Activated CD4-positive, alpha-beta T cell treated with anti-CD3 and anti-CD28 coated beads, Interleukin-2, amount 50 U/mL, for 1 hour (primary cell): ENCODE measurements around the gene AKAP17A.
"Not testable (repeated sequence)": the region's sequence is repeated elsewhere in the genome, so short reads cannot be mapped to it uniquely, and the experiment has no call there.

Experiments
- DNase-seq: peaks from one replicate; pipeline ENCODE4 v3.0.0-alpha.2; 2020

Gene AKAP17A, protein sequence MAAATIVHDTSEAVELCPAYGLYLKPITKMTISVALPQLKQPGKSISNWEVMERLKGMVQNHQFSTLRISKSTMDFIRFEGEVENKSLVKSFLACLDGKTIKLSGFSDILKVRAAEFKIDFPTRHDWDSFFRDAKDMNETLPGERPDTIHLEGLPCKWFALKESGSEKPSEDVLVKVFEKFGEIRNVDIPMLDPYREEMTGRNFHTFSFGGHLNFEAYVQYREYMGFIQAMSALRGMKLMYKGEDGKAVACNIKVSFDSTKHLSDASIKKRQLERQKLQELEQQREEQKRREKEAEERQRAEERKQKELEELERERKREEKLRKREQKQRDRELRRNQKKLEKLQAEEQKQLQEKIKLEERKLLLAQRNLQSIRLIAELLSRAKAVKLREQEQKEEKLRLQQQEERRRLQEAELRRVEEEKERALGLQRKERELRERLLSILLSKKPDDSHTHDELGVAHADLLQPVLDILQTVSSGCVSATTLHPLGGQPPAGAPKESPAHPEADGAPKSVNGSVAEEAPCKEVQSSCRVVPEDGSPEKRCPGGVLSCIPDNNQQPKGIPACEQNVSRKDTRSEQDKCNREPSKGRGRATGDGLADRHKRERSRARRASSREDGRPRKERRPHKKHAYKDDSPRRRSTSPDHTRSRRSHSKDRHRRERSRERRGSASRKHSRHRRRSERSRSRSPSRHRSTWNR

DNA sequence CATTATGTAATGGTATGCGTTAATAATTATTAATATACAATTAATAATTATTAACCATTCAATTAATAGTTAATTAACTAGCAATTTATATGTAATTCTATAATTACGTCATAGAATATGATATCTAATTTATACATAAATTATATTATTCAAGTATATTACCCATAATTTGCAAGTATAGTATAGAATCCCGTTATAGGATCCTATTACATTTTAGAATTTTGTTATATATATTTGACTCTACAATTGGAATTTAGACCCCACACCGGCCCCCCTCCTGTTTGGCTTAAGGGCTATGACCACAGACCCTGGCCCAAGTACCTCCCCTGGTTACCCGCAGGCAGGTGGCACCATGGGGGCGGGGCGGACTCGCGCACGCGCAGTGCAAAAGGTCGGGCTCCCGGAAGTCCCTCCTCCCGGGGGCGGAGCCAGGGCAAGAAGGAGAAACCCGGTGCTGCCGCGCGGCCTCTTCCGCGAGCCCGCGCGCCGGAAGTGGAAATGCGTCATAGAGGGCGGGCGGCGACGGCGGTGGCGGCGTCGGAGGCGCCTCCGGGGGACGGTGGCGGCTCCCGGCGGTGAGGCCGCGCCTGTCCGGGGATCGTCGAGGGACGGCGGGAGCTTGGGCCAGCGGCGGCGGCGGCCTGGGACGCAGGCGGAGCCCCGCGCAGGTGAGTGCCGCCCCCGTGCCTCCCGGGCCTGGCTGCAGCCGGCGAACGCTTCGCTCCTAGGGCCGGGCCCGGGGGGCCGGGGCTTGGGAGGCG is at the start of gene AKAP17A:
TSS of gene AKAP17A (plus strand) at position 503 of the 761 bp plus-strand sequence. CDS start 1,859 bp downstream, outside the sequence.
- DNase-seq: peak; percentile 98

DNA sequence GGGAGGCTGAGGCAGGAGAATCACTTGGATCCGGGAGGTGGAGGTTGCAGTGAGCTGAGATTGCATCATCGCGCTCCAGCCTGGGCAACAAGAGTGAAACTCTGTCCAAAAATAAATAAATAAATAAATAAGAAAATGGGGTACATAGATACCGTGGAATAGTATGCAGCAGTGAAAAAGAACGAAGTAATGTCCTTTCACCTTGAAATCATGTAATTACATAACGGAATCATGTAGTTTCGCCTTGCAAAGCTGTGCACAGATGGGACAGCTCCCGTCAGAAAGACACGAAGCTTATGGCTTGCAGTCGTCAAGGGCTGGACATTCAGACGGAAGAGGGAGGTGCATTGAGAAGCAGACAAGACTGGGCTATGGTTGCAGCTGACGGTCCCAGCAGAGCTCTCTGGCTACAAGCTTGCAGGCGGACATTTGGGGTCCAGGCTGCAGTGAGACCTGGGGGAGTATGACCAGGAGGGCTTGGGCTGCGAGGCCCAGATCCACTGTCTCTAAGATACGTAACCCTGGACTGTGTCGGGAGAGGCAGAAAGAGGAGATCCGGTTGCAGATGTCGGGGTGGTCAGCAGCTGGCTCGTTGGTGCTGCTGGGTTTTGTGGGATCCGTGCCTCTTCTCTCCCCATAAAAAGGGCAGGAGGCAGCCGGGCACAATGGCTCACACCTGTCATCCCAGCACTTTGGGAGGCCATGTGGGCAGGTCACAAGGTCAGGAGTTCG is 48.2 kb upstream of the AKAP17A start:
- DNase-seq: no peak

DNA sequence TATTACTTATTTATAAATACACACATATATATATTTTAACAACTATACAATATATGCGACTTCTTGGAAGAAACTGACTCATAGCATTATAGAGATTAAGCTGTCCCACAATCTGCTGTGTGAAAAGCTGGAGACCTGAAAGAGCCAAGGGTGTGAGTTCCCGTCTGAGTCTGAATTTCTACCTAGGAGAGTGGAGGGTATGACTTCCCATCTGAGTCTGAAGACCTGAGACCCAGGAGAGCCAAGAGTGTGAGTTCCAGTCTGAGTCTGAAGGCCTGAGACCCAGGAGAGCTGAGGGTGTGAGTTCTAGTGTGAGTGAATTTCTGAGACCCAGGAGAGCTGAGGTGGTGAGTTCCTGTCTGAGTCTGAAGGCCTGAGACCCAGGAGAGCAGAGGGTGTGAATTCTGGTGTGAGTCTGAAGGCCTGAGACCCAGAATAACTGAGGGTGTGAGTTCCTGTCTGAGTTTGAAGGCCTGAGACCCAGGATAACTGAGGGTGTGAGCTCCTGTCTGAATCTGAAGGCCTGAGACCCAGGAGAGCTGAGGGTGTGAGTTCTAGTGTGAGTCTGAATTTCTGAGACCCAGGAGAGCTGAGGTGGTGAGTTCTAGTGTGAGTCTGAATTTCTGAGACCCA is 45.5 kb upstream of the AKAP17A start:
- no peak for DNase-seq

DNA sequence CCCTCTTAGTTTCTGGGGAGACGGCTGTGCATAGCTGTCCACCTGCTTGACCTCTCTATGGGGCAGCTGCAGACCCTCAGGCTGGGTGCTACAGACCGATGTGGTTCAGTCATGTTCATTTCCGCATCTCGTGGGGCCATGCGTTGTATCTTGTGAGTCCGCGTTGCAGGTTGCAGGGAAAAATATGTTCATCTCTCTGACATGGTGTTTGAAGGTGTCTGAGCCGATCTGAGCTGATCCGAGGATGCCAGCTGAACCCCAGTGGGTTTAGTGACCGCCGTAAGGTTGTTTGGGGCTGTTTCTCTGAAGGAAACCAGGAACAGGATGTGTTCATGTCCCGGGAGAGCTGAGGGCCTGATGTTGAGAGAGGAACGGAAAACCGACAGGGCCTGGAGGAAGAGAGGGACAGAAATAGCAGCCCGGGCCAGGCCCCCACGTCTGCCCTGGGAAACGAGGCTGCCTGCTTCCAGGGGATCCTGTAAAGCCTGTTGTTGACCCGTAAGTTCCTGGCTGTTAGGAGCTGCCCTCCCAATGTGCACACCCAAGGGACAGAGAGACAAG is 44.6 kb upstream of the AKAP17A start:
- no peak for DNase-seq

DNA sequence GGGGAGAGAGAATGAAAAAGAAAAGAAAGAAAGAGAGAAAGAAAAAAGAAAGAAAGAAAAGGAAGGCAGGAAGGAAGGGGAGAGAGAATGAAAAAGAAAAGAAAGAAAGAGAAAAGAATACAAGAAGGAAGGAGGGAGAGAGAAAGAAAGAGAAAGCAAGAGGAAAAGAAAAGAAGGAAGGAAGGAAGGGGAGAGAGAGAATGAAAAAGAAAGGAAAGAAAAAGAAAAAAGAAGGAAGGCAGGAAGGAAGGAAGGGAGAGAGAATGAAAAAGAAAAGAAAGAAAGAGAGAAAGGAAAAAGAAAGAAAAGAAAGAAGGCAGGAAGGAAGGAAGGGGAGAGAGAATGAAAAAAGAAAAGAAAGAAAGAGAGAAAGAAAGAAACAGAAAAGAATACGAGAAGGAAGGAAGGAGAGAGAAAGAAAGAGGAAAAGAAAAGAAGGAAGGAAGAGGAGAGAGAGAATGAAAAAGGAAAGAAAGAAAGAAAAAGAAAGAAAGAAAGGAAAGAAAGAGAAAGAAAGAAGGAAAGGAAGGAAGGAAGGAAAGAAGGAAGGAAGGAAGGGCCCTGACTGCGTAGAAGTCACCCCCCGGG is 39.4 kb upstream of the AKAP17A start:
- DNase-seq: no peak

DNA sequence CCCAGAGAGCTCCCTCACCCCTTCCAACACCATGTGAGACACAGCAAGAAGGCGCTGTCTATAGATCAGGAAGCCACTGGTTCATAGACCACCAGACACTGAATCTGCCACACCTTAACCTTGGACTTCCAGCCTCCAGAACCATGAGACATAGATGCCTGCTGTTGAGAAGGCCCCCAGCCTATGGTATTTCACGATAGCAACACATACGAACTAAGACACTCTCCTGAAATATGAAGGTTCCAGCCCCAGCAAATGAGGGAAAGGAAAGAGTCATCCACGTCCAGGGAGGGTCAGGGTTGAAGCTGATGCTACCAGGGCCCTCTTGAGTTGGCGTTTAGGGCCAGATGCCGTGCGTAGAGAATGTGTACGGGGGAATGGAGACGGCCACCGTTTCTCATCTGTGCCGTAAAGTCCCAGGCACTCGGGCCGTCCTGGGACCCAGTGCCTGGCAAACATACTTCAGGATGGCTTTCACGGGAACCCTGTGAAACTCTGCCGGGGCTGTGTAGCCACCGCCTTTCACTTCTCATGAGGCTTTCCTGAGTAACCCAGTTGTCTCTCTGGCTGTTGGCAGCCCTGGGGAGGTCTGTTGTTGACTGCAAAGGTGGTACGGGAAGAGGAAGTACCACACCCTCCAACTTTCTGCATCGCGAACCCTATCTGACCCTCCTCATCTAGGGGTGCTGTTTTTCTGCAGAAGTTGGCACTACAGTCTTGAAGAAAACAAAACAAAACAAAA is 36.8 kb upstream of the AKAP17A start:
- peak; percentile 53 for DNase-seq

DNA sequence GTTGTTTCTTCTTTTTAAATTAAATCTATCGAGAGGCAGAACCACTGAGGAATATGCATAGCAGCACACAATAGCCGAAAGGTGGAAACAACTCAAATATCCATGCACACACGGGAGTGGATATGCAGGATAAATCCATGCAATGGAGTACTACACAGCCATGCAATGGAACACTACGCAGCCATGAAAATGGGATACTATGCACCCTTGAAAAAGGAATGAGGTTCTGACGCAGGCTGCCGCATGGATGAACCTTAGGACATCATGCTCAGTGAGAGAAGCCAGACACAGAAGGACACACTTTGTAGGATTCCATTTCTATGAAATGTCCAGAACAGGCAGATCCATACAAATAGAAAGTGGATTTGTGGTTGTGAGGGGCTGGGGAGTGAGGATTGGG is 36.0 kb upstream of the AKAP17A start:
- DNase-seq: no peak

DNA sequence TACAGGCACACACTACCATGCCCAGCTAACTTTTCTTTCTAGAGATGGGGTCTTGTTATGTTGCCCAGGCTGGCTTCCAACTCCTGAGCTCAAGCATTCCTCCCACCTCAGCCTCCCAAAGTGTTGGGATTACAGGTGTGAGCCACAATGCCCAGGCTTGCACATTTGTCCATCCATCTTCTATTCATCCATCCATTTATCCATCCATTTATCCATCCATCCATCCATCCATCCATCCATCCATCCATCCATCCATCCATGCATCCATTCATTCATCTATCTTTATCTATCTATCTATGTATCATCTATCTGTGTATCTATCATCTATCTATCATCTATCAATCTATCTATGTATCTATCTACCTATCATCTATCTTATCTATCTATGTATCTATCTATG is 34.0 kb upstream of the AKAP17A start:
- not testable (repeated sequence) for DNase-seq

DNA sequence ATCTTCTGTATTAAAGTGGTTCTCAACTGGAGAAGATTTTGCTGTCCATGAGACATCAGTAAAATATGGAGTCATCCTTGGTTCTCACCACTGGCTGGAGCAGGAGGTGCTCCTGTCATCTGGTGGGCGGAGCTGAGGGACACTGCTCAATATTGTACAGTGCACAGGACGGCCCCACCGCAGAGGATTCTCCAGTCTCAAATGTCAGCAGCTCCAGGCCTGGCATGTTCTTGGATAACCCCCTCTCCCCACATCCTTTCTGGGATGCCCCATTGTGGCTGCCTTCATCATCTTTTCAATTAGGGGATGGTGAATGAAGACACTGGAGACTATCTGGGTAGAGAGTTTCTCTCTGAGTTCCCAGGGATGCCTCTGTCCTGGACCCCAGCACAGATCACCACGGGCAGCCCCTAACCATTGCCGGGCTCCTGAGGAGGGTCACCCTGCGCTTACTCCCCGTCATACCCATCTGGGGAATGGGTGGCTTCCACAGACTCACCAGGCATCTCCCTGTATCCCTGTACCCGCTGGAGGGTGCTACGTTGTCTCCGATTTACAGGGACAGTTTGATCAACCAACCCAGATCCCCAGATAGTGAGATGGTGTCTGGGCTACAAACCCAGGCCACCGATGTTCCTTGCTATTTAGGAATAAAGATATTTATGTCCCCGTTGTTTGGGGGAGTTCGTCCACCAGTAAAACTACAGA is 32.5 kb upstream of the AKAP17A start:
- DNase-seq: no peak

DNA sequence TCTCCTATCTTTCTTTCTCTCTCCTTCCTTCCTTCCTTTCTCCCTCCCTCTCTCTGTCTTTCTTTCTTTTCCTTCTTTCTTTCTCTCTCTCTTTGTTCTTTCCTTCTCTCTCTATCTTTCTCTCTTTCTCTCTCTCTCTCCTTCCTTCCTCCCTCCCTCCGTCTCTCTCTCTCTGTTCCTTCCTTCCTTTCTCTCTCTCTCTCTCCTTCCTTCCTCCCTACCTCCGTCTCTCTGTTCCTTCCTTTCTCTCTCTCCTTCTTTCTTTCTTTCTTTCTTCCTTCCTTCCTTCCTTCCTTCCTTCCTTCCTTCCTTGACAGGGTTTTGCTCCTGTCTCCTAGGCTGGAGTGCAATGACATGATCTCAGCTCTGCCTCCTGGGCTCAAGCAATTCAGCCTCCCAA is 30.2 kb upstream of the AKAP17A start:
- DNase-seq: no peak

DNA sequence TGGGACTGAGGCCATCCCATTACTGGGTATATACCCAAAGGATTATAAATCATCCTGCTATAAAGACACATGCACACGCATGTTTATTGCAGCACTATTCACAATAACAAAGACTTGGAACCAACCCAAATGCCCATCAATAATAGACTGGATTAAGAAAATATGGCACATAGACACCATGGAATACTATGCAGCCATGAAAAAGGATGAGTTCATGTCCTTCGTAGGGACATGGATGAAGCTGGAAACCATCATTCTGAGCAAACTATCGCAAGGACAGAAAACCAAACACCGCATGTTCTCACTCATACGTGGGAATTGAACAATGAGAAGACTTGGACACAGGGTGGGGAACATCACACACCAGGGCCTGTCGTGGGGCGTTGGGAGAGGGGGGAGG is 27.3 kb upstream of the AKAP17A start:
- DNase-seq: not testable (repeated sequence)

DNA sequence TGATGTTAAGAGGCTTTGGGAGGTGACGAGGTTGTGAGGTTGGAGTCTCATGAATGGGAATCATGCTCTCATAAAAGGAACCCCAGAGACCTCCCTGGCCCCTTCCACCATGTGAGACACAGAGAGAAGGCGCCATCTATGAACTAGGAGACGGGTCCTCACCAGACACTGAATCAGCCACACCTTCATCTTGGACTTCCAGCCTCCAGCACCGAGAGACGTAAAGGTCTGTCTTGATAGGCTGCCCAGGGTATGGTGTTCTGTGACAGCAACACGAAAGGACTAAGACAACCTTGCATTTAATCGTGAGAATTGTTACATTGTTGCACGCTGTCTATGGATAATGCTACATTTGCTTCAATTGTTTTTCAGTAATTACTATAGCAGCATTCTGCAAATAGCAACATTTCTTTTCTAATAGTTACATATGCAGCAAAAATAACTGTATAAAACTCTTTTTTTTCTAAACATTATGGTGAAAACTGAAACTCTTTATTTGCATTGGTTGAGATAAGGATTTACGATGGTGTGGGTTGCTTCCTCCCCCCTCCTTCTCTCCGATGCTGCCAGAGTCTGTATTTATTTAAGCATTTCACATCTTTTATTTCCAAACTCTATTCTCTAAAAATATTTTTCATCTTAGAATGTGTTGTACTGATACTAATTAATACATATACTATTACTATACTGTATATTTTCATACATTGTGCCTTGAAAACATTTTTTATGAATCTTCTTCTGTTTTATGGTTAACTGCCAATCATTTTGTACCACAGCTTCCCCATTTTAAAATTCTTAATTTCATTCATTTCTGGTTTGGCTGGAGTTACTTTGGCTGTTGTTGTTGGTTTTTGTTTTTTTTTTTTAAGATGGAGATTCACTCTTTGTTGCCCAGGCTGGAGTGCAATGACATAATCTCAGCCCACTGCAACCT is 26.4 kb upstream of the AKAP17A start:
- no peak for DNase-seq

DNA sequence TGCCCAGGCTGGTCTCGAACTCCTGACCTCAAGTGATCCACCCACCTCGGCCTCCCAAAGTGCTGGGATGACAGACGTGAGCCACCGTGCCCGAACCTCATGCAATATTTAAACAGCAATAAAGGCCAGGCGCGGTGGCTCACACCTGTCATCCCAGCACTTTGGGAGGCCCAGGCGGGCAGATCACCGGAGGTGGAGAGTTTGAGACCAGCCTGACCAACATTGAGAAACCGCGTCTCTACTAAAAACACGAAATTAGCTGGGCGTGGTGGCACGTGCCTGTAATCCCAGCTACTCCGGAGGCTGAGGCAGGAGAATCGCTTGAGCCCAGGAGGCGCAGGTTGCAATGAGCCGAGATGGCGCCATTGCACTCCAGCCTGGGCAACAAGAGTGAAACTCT is 17.2 kb upstream of the AKAP17A start:
- not testable (repeated sequence) for DNase-seq

DNA sequence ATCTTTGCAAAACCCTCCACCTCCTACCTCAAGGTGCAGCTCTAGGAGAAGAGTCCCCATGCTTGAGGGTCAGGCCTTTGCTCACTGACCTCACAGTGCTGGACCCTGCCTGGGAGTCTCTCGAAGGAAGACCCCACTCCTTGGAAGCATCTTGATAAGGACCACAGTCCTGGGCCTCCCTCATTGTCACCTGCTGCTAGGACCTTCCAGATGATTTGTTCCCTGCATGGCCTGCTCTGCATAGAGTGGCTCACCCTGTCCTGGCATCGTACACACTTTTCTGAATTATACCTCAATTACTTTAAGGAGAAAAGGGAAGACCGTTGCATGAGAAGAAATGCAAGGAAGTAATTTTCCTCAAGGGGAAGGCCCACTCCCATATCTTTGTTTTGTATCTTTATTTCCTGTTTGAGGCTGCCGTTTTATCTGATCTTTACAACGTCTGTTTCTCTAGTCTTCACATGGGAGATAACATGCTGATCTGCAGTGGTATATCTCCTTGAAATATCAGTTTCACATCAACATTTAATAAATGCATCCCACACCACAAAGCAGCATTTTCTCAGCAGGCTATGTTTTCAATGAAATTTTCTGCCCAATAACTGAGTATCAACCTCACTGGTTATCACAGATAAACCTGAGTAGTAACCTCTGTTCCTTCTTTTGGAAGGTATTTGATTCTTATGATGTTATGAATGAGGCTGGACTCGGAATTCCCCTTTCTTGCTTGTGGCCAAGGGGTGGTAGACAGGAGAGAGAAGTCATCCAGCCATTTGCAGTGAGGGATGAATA is 15.0 kb upstream of the AKAP17A start:
- no peak for DNase-seq

DNA sequence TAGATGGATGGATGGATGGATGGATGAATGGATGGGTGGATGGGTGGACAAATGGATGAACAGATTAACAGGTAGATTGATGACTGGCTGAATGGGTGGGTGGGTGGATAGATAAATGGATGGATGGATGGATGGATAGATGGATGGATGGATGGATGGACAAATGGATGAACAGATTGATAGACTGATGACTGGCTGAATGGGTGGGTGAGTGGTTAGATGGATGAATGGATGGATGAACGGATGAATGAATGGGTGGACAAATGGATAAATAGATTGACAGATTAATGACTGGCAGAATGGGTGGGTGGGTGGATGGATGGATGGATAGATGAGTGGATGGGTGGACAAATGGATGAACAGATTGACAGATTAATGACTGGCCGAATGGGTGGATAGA is 13.6 kb upstream of the AKAP17A start:
- no peak for DNase-seq

DNA sequence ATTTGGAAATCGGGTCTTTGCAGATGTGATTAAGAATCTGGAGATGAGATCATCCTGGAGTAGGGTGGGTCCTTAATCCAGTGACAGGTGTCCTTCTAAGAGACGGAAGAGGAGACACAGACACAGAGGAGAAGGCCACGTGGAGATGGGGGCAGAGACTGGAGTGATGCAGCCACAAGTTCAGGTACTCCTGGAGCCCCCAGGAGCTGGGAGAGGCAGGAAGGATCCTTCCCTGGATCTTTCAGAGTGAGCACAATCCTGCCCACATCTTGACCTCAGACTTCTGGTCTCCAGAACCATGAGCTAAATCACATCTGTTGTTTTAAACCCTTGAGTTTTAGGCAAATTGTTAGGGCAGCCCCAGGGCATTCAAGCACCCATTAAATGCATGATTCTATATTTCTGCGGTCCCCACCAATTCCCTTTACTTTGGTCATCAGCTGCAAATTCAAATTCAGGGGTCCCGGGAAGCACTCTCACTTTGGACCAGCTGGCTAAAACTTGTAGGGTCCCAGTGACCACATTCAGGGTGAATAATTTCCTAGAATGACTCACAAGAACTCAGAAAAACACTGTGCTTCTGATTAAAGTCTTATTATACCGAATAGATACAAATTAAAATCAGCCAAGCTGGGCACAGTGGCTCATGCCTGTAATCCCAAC is 12.8 kb upstream of the AKAP17A start:
- no peak for DNase-seq

DNA sequence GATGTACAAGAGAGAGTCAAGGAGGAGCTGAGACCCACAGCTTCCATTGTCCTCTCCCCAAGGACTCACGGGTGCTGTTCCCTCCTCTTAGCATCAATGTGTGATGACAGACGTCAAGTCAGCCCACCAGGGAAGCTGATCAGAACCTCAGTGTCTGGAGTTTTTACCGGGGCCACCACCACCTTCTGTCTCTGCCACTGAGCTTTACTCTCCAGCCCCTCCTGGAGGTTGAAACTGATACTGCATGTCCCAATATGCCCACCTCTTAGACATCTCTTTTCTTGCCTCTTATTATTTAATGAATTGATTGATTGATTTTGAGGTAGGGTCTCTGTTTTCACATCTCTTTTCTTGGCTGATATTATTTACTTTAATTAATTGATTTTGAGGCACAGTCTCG is 10.3 kb upstream of the AKAP17A start:
- DNase-seq: peak; percentile 69
